HK-2 (cell line): ENCODE measurements around the gene LRRC73.
"Not testable (repeated sequence)": the region's sequence is repeated elsewhere in the genome, so short reads cannot be mapped to it uniquely, and the experiment has no call there.

ENCODE experiments used
- DNase-seq: peaks from one replicate; pipeline ENCODE4 v3.0.0-alpha.2; 2018; ENCODE audit not compliant: unreplicated experiment

The LRRC73 gene

DNA sequence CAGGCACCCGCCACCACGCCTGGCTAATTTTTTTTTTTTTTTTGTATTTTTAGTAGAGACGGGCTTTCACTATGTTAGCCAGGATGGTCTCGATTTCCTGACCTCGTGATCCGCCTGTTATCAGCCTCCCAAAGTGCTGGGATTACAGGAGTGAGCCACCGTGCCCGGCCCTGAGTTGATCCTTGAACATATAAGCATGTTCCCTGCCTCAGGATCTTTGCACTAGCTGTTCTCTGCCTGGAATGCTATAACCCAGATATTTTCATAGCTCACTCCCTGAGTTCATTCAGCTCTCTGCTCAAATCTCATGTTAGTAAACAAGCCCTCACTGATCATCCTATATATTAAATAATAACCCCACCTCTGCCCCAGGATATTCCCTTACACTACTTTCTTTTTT lies 45.8 kb downstream of the LRRC73 start:
- no peak for DNase-seq

DNA sequence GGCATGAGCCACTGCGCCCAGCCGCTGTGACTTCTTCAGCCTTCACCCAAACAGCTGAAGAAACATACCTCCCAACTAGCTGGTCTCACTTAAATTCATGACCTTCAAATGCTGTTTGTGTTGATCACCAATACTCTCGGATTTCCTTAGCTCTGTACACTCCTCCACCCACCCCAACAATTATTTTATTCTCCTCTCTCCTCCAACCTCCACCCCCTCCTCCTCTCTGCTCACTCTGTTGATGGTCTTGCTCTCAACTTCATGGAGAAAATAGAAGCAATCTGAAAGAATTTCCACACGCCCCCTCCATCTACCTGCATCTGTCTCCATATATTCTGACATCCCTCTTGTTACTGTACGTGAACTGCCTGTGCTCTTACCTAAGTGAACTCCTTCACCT lies 48.2 kb downstream of the LRRC73 start:
- no peak for DNase-seq

DNA sequence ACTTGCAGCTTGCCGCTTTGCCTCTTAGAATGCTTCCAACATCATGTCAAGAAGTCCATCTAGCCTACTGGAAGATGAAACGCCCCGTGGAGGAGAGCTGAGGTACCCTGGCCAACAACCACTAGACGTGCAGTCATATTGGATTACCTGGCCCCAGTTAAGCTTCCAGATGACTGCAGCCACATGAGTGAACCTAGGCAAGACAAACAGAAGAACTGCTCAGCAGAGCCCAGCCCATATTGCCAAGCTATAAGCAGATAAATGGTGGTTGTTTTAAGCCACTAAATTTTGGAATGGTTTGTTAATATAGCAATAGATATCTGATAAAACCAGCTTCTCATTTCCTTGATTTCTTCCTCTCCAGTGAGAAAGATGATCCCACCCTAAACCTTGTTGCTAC lies 50.1 kb downstream of the LRRC73 start:
- DNase-seq = no peak

DNA sequence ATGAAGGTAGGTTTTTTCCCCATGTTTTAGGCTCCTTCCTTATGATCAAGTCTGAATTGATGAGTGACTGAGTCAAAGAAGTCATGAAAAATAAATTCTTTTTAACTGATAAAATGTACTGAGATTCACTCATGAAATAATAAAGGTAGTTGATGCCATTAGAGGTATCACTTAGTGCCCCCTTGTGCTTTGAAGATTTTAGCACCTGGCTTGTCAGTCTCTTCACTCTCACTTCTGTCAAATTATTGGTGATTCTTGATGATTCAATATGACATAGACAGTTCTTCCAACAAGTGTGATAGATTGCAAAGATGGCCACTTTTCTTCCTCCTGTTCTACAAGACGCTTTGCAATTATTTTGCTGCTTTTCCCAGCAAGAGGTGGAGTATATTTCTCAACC lies 50.6 kb downstream of the LRRC73 start:
- DNase-seq = no peak

DNA sequence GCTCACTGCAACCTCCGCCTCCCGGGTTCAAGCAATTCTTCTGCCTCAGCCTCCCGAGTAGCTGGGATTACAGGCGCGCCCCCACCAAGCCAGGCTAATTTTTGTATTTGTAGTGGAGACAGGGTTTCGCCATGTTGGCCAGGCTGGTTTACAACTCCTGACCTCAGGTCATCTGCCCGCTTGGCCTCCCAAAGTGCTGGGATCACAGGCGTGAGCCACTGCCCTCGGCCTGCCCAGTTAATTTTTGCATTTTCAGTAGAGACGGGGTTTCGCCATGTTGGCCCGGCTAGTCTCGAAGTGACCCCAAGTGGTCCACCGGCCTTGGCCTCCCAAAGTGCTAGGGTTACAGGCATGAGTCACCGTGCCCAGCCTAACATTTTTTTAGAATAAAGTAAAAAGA lies 52.0 kb downstream of the LRRC73 start:
- not testable (repeated sequence) for DNase-seq

DNA sequence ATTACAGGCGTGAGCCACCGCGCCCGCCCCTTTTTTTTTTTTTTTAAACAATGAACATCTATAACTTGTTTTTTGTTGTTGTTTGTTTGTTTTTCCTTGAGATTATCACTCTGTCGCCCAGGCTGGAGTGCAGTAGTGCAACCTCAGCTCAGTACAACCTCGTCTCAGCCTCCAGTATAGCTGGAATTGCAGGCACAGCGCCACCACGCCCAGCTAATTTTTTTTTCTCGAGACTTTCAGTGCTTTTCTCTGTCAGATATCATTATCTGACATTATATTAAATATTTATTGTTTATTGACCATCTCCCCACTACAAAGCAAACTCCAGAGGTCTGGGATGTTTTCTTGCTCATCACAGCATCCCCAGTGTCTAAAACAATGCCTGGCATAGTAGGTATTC lies 52.5 kb downstream of the LRRC73 start:
- no peak for DNase-seq
